Stimulated activated CD4-positive, alpha-beta T cell treated with anti-CD3 and anti-CD28 coated beads, TNF-alpha, amount 100 ng/mL, for 24 hours (primary cell): ENCODE measurements around the gene IGSF22.
"Not testable (repeated sequence)": the region's sequence is repeated elsewhere in the genome, so short reads cannot be mapped to it uniquely, and the experiment has no call there.

Experiments
- DNase-seq, 3 experiments: peaks; one replicate each; pipeline ENCODE4 v3.0.0-alpha.2; 2020; ENCODE audit warnings: low read depth in 3 of 3

IGSF22 gene

DNA sequence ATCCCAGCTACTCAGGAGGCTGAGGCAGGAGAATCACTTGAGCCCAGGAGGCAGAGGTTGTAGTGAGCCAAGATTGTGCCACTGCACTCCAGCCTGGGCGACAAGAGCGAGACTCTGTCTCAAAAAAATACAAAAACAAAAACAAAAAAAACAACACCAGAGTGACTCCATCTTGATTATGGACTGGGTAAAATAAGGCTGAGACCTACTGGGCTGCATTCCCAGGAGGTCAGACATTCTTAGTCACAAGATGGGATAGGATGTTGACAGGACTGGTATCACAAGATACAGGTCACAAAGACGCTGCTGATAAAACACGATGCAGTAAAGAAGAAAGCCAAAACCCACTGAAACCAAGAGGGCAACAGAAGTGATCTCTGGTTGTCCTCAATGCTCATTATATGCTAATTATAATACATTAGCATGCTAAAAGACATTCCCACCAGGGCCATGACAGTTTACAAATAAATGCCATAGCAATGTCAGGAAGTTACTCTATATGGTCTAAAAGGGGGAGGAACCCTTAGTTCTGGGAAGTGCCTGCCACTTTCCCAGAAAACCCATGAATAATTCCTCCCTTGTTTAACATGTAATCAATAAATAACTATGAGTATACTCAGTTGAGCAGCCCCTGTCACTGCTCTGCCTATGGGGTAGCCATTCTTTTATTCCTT lies 34.4 kb downstream of the IGSF22 start:
- not testable (repeated sequence) for DNase-seq

GRCh38 chr11:18684267-18684666 lies 41.7 kb downstream of the IGSF22 start:
- DNase-seq, result no peak

GRCh38 chr11:18682466-18682865 lies 43.5 kb downstream of the IGSF22 start:
- no peak for DNase-seq

- not testable (repeated sequence) for DNase-seq
Measured at GRCh38 chr11:18681949-18682348, 44.0 kb downstream of the IGSF22 start.

DNA sequence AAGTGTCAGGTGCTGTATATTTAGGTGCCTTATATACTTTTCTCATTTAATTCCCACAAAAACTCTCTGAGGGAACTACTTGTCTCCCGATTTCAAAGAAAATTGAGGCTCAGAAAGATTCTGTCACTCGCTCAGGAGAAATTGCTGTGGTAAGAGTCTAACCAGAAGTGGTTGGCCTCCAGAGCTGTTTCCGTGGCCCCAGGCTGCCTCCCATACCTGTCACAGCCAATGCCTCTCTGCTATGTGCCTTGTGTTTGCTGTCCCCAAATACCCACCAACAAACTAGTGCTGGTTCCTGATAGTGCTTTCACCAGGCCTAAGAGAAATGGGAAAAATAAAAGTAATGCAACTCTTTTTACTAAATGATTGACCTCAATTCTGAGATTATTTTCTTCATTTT lies 48.4 kb downstream of the IGSF22 start:
- no peak for DNase-seq

DNA sequence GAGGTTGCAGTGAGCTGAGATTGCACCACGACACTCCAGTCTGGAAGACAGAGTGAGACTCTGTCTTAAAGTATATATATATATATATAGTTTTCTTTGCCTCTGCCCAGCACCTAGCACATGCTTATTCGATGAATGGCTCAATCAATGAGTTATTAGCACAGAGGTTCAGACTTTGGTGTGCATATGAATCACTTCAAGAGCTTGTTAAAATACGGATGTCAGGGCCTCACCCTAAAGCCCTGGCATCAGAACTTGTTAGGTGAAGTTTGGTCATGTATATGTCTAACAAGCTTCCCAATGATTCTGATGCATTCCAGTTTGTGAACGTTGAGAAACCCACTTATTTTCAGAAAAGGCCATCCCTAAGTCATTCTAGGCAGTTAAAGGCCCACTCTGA lies 49.2 kb downstream of the IGSF22 start:
- DNase-seq, result no peak

DNA sequence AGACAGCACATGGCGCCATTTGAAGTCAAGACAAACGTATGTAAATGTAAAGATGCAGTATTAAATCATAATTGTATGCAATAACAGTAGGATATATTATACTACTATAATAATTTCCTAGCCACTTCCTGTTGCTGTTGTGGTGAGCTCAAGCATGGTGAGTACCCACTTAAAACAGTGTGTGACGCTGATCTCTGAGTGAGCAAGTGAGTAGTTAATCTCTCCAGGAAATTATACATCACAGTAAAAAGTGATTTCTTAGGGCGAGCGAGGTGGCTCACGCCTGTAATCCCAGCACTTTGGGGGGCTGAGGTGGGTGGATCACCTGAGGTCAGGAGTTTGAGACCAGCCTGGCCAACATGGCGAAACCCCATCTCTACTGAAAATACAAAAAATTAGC lies 53.8 kb downstream of the IGSF22 start:
- DNase-seq, result peak in 2 of 3 experiments; percentile 13 to 24

DNA sequence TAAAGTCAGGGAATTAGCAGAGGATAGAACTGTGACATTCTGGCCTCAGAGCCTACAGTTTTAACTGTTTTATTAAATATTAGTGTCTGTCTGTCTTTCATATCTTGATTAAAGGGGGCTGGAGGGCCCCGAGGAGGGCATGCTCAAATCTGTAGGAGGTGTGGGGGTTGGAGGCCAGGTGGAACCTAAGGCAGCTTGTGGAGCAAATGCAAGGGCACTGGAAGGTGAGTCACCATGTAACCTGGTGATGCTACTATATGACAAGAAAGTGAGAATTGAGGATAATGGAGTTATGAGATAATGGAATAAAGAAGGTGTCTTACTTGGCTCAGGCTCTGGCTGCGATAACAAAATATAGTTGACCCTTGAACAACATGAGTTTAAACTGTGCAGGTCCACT lies 54.7 kb downstream of the IGSF22 start:
- DNase-seq, result peak in 1 of 3 experiments; percentile 7

- DNase-seq, result no peak
Measured at GRCh38 chr11:18669711-18670110, 56.3 kb downstream of the IGSF22 start.

DNA sequence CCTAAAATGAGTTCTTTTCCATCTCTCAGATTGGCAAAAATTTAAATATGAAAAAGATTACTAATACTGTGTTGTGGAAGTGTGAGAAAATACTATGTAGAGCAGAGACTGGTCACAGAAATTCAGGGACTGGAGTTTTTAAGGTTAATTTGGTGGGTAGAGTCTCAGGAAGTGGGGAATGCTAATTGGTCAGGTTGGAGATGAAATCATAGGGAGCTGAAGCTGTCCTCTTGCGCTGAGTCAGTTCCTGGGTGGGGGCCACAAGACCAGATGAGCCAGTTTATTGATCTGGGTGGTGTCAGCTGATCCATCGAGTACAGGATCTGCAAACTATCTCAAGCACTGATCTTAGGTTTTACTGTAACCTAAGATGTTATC lies 56.8 kb downstream of the IGSF22 start:
- peak in 2 of 3 experiments; percentile 6 for DNase-seq

GRCh38 chr11:18668131-18668530 lies 57.9 kb downstream of the IGSF22 start:
- DNase-seq, result no peak

GRCh38 chr11:18665353-18665872 lies 60.6 kb downstream of the IGSF22 start:
- not testable (repeated sequence) for DNase-seq

DNA sequence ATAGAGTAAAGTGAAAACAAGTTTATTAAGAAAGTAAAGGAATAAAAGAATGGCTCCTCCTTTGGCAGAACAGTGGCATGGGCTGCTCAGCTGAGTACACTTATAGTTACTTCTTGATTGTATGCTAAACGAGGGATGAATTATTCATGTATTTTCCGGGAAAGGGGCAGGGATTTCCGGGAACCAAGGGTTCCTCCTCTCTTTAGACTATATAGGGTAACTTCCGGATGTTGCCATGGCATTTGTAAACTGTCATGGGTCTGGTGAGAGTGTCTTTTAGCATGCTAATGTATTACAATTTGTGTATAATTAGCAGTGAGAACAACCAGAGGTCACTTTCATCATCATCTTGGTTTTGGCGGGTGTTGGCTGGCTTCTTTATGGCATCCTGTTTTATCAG lies 68.3 kb downstream of the IGSF22 start:
- DNase-seq, result no peak
